Liver (tissue), 9 donors: ENCODE measurements around the gene RPTOR. TPM values are rescaled to one million over a fixed set of nuclear protein-coding genes. Genes with fewer than 3 reads are reported as not detected.

ENCODE experiments used
- DNase-seq: peaks from one replicate; pipeline ENCODE4 v3.0.0-alpha.2; 2017; ENCODE audit warnings: low spot score
- H3K27ac ChIP-seq, 2 donors: one replicate each; pipeline ENCODE4 v1.7.0; 2013; ENCODE audit warnings: inconsistent platforms in 2 of 2, low read length in 2 of 2, control low read depth in 1 of 2, low read depth in 1 of 2, mild to moderate bottlenecking in 1 of 2
- H3K27me3 ChIP-seq, 4 donors: one replicate each; pipeline versions ENCODE4 v1.6.1 to v1.7.0; 2013; ENCODE audit warnings: low read length in 3 of 4, inconsistent platforms in 1 of 4, mild to moderate bottlenecking in 1 of 4, moderate library complexity in 1 of 4; ENCODE audit not compliant: control insufficient read depth in 4 of 4, insufficient read depth in 4 of 4
- H3K36me3 ChIP-seq, 4 donors: one replicate each; pipeline versions ENCODE4 v1.6.1 to v1.7.0; 2013; ENCODE audit warnings: low read length in 3 of 4, mild to moderate bottlenecking in 3 of 4, low read depth in 1 of 4, moderate library complexity in 1 of 4; ENCODE audit not compliant: control insufficient read depth in 4 of 4, insufficient read depth in 3 of 4
- H3K4me1 ChIP-seq, 4 donors: one replicate each; pipeline versions ENCODE4 v1.6.1 to v1.7.0; 2013; ENCODE audit warnings: low read length in 3 of 4, mild to moderate bottlenecking in 3 of 4, moderate library complexity in 1 of 4; ENCODE audit not compliant: control insufficient read depth in 4 of 4, insufficient read depth in 4 of 4
- H3K4me3 ChIP-seq, 3 donors: one replicate each; pipeline versions ENCODE4 v1.6.1 to v1.7.0; 2013; ENCODE audit warnings: low read length in 3 of 3, control low read depth in 1 of 3, low read depth in 1 of 3, mild to moderate bottlenecking in 1 of 3
- H3K9ac ChIP-seq, 2 donors: one replicate each; pipeline ENCODE4 v1.7.0; 2013; ENCODE audit warnings: low read length in 2 of 2, mild to moderate bottlenecking in 2 of 2, moderate library complexity in 2 of 2, control low read depth in 1 of 2, low read depth in 1 of 2
- H3K9me3 ChIP-seq, 4 donors: one replicate each; pipeline versions ENCODE4 v1.6.1 to v1.7.0; 2013; ENCODE audit warnings: low read length in 3 of 4; ENCODE audit not compliant: control insufficient read depth in 4 of 4
- ATF3 ChIP-seq: IDR thresholded peaks from 2 replicates; pipeline ENCODE4 v1.6.1; 2016; ENCODE audit warnings: antibody characterized with exemption
- CTCF ChIP-seq: fragments of 150-350 bp; IDR thresholded peaks from 2 replicates; pipeline ENCODE4 v1.5.1; 2017; ENCODE audit warnings: improper control_type of control experiment, low read depth, low read length; ENCODE audit not compliant: missing input control
- EGR1 ChIP-seq, 2 donors: IDR thresholded peaks; 2 replicates each; pipeline ENCODE4 v1.6.1; 2016 to 2018; ENCODE audit warnings: antibody characterized with exemption in 2 of 2, low read depth in 2 of 2
- FOXA1 ChIP-seq: IDR thresholded peaks from 2 replicates; pipeline ENCODE4 v1.6.1; 2016; ENCODE audit warnings: antibody characterized with exemption
- FOXA2 ChIP-seq: IDR thresholded peaks from 2 replicates; pipeline ENCODE4 v1.6.1; 2016; ENCODE audit warnings: antibody characterized with exemption
- GABPA ChIP-seq, 2 donors: IDR thresholded peaks in 1 of 2; conservative IDR thresholded peaks in 1 of 2; 2 replicates each; pipeline ENCODE4 v1.6.1; 2016; ENCODE audit warnings: antibody characterized with exemption in 2 of 2, mild to moderate bottlenecking in 1 of 2, moderate library complexity in 1 of 2
- HNF4A ChIP-seq, 2 donors: conservative IDR thresholded peaks; 2 replicates each; pipeline ENCODE4 v1.6.1; 2016; ENCODE audit warnings: antibody characterized with exemption in 2 of 2, mild to moderate bottlenecking in 2 of 2
- HNF4G ChIP-seq: IDR thresholded peaks from 2 replicates; pipeline ENCODE4 v1.6.1; 2016; ENCODE audit warnings: antibody characterized with exemption
- JUND ChIP-seq, 2 donors: IDR thresholded peaks; 2 replicates each; pipeline ENCODE4 v1.6.1; 2016; ENCODE audit warnings: antibody characterized with exemption in 2 of 2
- MAX ChIP-seq: IDR thresholded peaks from 2 replicates; pipeline ENCODE4 v1.6.1; 2016; ENCODE audit warnings: antibody characterized with exemption
- NR2F2 ChIP-seq: IDR thresholded peaks from 2 replicates; pipeline ENCODE4 v1.6.1; 2016; ENCODE audit warnings: antibody characterized with exemption
- RAD21 ChIP-seq, 2 donors: IDR thresholded peaks; 2 replicates each; pipeline ENCODE4 v1.6.1; 2016; ENCODE audit warnings: antibody characterized with exemption in 2 of 2, mild to moderate bottlenecking in 2 of 2
- REST ChIP-seq: IDR thresholded peaks from 2 replicates; pipeline ENCODE4 v1.6.1; 2016; ENCODE audit warnings: antibody characterized with exemption, mild to moderate bottlenecking
- RXRA ChIP-seq, 2 donors: IDR thresholded peaks; 2 replicates each; pipeline ENCODE4 v1.6.1; 2017 to 2018; ENCODE audit warnings: antibody characterized with exemption in 2 of 2, mild to moderate bottlenecking in 1 of 2
- SP1 ChIP-seq: IDR thresholded peaks from 2 replicates; pipeline ENCODE4 v1.6.1; 2018; ENCODE audit warnings: antibody characterized with exemption, mild to moderate bottlenecking
- TAF1 ChIP-seq: conservative IDR thresholded peaks from 2 replicates; pipeline ENCODE4 v1.6.1; 2016; ENCODE audit warnings: antibody characterized with exemption, mild to moderate bottlenecking
- YY1 ChIP-seq: IDR thresholded peaks from 2 replicates; pipeline ENCODE4 v1.6.1; 2016; ENCODE audit warnings: antibody characterized with exemption, mild to moderate bottlenecking
- ZBTB33 ChIP-seq: IDR thresholded peaks from 2 replicates; pipeline ENCODE4 v1.6.1; 2016; ENCODE audit warnings: antibody characterized with exemption
- WGBS: extraction: QIAGEN DNeasy Blood & Tissue Kit; methylation state at CpG from one replicate; pipeline ENCODE4 v1.1.7; 2013; 5-methylcytosine and 5-hydroxymethylcytosine counted together
- polyA plus RNA-seq, 2 donors: library from polyadenylated mRNA; stranded (reverse) in 1 of 2; unstranded in 1 of 2; fragments of 200-250 nt in 1 of 2; fragments of >200 nt in 1 of 2; fragmentation: Nextera tagmentation in 1 of 2; extraction: Ambion mirVana in 1 of 2; gene quantifications; one replicate each; pipeline versions ENCODE4 v1.2.1 to v1.2.3, GENCODE V29; 2013 to 2015
- total RNA-seq, 2 donors: library from RNA; depleted of rRNA; stranded (reverse); fragments of >200 nt; gene quantifications; one replicate each; pipeline ENCODE4 v1.2.3, GENCODE V29; 2014
- donor health status: healthy.
- donor health status: healthy.
- donor health status: healthy.
- donor health status: healthy.
- donor health status: healthy.

RPTOR gene
- total and polyA plus RNA-seq, 4 donors, result 4.8 to 25.4 (median 11.6) TPM

GRCh38 chr17:80979547-80980378, 435.1 kb downstream of the RPTOR start:
- H3K27ac ChIP-seq, result no peak overlapping the region

More at GRCh38 chr17:80979547-80980378, 435.1 kb downstream of the RPTOR start:
- no peaks in the 10 kb centered on the region for H3K9me3 ChIP-seq
- WGBS, result 80% methylated on average over 26 of the region's 26 CpGs
- H3K9ac ChIP-seq, result no peak overlapping the region
- no peak overlapping the region for H3K4me3 ChIP-seq
- no peak for TF ChIP-seq REST
- no peak for TF ChIP-seq YY1
- TF ChIP-seq RXRA (IDR thresholded peaks at IDR 0.05), result no peak
- no peak for TF ChIP-seq FOXA1
- no peak for TF ChIP-seq HNF4A (conservative IDR thresholded peaks at IDR 0.05)
- no peak for TF ChIP-seq NR2F2
- TF ChIP-seq EGR1 (IDR thresholded peaks at IDR 0.05; ENCODE audit: low read depth in 2 of 2), result no peak
- TF ChIP-seq RAD21 (IDR thresholded peaks at IDR 0.05), result no peak
- no peak for TF ChIP-seq TAF1
- no peak for TF ChIP-seq GABPA (IDR thresholded peaks at IDR 0.05 in 1 of 2, conservative IDR thresholded peaks at IDR 0.05 in 1 of 2)
- TF ChIP-seq FOXA2, result no peak
- no peak for TF ChIP-seq CTCF
- TF ChIP-seq HNF4G, result no peak
- no peak for TF ChIP-seq ATF3
- TF ChIP-seq MAX, result no peak
- TF ChIP-seq SP1, result no peak
- no peak for TF ChIP-seq JUND (IDR thresholded peaks at IDR 0.05)
- TF ChIP-seq ZBTB33, result no peak
- no peaks in the 10 kb centered on the region for H3K27me3 ChIP-seq
- H3K36me3 ChIP-seq, result no peaks in the 10 kb centered on the region
- no peak for DNase-seq
- peaks cover 0 to 6% (median 2%) of the 10 kb centered on the region in 4 donors for H3K4me1 ChIP-seq
